Hepatocyte (in vitro differentiated cells): ENCODE results near the gene MAGI2.

ENCODE experiments used
- CTCF ChIP-seq: fragments of 200-600 bp; sonication (generic); IDR thresholded peaks from 2 replicates; pipeline ENCODE4 v1.5.1; 2016; ENCODE audit warnings: antibody characterized with exemption, mild to moderate bottlenecking; ENCODE audit not compliant: poor library complexity
- EZH2 ChIP-seq: fragments of 200-600 bp; sonication (generic); IDR thresholded peaks from 2 replicates; pipeline ENCODE4 v1.6.1; 2016; ENCODE audit warnings: antibody characterized with exemption, mild to moderate bottlenecking, borderline replicate concordance
- EZH2phosphoT487 ChIP-seq: fragments of 200-600 bp; sonication (generic); IDR thresholded peaks from one replicate; pipeline ENCODE4 v1.6.1; 2018; ENCODE audit warnings: antibody characterized with exemption, mild to moderate bottlenecking, low read depth, moderate library complexity; ENCODE audit not compliant: unreplicated experiment, severe bottlenecking

- TF ChIP-seq EZH2phosphoT487 = no peak
- no peak for TF ChIP-seq CTCF
- no peak for TF ChIP-seq EZH2
These were observed 27.8 kb downstream of the MAGI2 start for GRCh38 chr7:79425665-79426064.
